ENCODE measurements around the gene MYBPC2. TPM values are rescaled to one million over a fixed set of nuclear protein-coding genes. Genes with fewer than 3 reads are reported as not detected.
"Not testable (repeated sequence)": the region's sequence is repeated elsewhere in the genome, so short reads cannot be mapped to it uniquely, and the experiment has no call there.

The MYBPC2 gene
- polyA plus RNA-seq (ENCODE audit: insufficient read length in 4 of 4): 1 to 10 TPM in 1 of 4 donors, under 1 TPM in 3; 0.43 to 2.7 (median 0.75) TPM

DNA sequence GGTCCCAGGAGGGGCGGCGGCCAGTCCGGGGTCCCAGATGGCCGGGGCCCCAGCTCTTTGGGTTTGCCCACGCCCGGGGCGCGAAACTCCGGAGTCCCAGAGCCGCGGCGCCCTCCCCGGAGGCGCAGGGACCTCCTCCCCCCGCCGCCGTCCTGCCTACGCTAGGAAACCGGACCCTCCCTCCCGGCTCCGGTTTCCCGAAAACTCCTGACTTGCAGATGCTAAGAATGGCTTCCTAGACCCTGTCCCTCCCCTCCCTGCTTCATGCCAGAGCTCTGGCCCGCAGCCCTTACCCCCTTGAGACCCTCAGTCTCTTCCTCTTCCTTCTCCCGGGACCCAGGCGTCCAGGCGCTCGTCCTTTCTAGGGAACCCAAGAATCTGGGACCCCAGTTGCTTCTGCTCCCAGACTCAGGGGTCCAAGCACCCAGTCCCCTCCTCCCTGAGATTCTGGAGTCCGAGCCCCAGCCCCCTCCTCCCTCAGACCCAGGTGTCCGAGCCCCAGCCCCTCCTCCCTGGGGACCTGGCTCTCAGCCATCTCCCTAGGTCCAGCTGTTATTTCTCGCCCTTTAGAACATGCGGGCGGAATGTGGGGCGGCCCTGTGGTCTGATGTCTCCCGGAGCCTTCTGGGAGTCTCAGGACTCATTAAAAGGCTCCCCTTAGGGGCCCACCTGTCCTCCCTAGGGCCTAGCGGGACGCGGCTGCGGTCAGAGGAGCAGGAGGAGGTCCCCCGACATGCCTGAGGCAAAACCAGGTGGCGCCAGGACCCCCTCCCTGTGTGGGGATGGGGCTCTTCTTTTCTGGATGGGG, at the start of gene MYBPC2:
Gene MYBPC2, plus strand, starts transcription at position 672 of the 808 bp plus-strand sequence. Its CDS starts 62 bp downstream, at position 734.
- peak in 2 of 4 donors; percentile 36 to 42 for DNase-seq (ENCODE audit: low read depth in 4 of 4, low spot score in 3 of 4)

GRCh38 chr19:50383001-50383851, 49.5 kb upstream of the MYBPC2 start:
- DNase-seq (ENCODE audit: low read depth in 4 of 4, low spot score in 3 of 4): no peak

- DNase-seq (ENCODE audit: low read depth in 4 of 4, low spot score in 3 of 4): peak; percentile 88 to 93 (median 92)
These were observed 48.6 kb upstream of the MYBPC2 start, which contains the start of gene POLD1 for GRCh38 chr19:50383852-50384684. Gene POLD1, plus strand, starts transcription at chr19:50384347. Its CDS starts 14,505 bp downstream, at chr19:50398852.

DNA sequence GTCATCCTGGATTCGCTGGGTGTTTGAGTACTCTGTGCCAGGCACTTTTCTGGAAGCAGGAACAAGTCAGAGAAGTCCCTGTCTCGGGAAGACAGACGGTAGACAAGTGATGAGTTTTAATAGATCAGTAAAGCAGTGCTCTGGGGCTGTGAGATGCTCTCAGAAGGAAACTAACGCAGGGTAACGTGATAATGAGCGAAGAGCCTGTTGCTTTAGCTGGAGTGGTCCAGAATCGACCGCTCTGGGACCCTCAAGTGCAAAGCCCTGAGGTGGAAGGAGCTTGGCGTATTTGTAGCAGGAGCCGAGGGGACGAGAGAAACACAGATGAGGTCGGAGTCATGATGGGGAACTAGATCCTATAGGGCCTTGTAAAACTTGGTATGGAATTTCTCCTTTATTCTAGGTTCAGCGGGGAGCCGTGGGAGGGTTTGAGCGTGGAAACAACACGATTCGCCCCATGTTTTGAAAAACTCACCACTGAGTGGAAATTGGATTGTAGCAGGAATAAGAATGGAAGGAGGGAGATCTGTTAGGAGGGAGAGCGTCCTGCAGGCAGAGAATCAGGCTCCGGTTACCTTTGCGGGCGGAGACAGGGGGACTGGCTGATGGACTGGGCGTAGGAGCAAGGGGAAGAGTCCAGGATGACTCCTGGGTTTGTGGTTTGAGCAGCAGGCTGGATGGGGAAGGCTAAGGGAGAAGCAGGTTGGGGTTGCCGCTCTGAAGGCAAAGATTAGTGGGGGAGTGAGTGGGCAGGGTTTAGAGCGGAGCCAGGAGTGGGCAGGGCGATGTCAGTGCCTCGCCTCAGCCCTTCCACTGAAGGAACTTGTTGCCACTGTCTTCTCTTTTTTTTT, 47.8 kb upstream of the MYBPC2 start:
- DNase-seq (ENCODE audit: low read depth in 4 of 4, low spot score in 3 of 4): no peak

DNA sequence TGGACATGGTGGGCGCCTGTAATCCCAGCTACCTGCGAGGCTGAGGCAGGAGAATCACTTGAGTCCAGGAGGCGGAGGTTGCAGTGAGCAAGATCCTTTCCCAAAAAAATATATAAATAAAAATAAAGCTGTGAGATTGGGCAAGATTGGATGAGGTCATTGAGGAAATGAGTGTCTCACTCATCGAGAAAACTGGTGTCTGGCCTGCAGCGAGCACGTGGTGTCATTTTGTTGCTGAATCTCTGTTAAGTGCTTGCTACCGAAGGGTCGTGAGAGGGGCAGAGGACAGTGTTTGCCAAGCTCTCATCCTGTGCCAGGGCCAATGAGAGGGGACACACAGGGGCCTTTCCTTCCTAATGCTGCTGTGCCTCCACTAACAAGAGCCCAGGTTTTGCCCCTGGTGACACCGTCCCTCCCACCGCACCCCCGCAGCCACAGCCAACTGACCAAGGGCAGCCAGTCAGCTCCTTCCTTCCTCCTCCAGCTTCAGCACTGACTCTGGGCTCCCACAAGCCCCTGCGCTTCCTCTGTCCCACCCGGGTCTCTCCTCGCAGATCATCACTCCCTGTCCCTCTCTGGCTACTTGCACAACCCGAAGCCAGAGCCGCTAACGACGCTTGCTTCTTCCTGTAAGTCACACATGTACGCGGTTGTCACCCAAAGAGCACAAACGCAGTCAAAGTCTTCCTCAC, 45.4 kb upstream of the MYBPC2 start:
- no peak for DNase-seq (ENCODE audit: low read depth in 4 of 4, low spot score in 3 of 4)

- DNase-seq (ENCODE audit: low read depth in 4 of 4, low spot score in 3 of 4): no peak
These were observed 44.8 kb upstream of the MYBPC2 start for GRCh38 chr19:50387868-50388245.

GRCh38 chr19:50390295-50390694, 42.4 kb upstream of the MYBPC2 start:
- not testable (repeated sequence) for DNase-seq (ENCODE audit: low read depth in 4 of 4, low spot score in 3 of 4)

GRCh38 chr19:50390952-50391351, 41.7 kb upstream of the MYBPC2 start:
- DNase-seq (ENCODE audit: low read depth in 4 of 4, low spot score in 3 of 4): not testable (repeated sequence)

DNA sequence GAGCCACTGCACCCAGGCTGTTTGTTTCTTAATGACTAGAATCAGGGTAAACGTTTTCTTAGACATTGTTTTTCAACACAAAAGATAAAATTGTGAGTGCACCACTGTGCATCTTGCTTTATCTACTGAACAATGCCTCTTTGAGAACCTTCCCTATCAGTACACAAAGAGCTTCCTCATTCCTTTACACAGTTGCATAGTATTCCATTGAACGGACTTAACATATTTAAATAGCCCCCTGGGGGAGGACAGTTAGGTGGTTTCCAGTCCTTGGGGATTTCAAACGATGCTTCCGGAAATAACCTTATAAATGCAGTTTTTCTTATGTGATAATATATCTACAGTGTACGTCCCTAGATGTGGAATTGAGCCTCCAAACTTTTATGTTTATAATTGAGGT, 39.9 kb upstream of the MYBPC2 start:
- no peak for DNase-seq (ENCODE audit: low read depth in 4 of 4, low spot score in 3 of 4)

DNA sequence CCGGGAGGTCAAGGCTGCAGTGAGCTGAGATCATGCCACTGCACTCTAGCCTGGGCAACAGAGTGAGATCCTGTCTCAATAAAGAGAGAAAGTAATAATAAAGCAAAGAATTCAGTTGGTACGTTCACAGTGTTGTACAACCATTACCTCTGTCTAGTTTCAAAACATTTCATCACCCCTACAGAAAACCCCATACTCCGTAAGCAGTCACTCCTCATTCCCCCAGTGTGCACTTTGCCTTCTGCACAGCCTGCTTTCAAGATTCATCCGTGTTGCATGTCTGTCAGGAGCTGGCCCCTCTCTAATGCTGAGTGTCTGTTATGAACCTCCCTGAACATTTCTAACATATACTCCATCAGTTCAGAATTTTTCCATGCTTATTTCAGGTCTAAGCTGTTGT, 39.1 kb upstream of the MYBPC2 start:
- no peak for DNase-seq (ENCODE audit: low read depth in 4 of 4, low spot score in 3 of 4)

DNA sequence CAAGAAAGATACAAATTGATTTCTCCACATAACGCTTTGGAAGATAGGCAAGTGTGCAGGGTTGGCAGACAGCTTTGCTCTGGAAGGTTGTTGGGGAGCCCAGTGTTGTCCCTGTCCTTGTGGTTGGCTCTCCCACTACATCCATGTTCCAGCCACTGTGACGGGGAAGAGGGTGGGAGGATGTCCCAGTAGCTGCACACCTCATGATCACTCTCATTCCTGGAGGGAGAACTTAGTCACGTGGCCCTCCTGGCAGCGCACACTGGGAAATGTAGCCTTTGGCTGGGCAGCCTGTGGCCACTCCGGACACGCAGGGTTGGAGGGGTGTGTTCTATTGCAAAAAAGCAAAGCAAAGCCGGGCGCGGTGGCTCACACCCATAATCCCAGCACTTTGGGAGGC, 38.7 kb upstream of the MYBPC2 start:
- no peak for DNase-seq (ENCODE audit: low read depth in 4 of 4, low spot score in 3 of 4)

GRCh38 chr19:50398675-50399367, 33.9 kb upstream of the MYBPC2 start:
- no peak for DNase-seq (ENCODE audit: low read depth in 4 of 4, low spot score in 3 of 4)

DNA sequence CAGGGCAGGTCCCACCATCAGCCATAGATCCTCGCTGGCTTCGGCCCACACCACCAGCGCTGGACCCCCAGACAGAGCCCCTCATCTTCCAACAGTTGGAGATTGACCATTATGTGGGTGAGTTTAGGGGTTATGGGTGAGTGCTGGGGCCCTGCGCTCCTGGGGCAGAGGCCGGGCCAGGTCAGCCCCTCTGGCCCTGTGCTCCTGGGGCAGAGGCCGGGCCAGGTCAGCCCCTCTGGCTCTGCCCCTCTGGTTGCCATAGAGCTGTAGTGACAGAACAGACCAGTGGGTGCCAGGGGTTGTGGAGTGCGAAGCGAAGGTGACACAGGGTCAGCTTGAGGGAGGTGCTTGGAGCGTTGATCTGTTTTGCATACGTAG, 33.3 kb upstream of the MYBPC2 start:
- no peak for DNase-seq (ENCODE audit: low read depth in 4 of 4, low spot score in 3 of 4)

DNA sequence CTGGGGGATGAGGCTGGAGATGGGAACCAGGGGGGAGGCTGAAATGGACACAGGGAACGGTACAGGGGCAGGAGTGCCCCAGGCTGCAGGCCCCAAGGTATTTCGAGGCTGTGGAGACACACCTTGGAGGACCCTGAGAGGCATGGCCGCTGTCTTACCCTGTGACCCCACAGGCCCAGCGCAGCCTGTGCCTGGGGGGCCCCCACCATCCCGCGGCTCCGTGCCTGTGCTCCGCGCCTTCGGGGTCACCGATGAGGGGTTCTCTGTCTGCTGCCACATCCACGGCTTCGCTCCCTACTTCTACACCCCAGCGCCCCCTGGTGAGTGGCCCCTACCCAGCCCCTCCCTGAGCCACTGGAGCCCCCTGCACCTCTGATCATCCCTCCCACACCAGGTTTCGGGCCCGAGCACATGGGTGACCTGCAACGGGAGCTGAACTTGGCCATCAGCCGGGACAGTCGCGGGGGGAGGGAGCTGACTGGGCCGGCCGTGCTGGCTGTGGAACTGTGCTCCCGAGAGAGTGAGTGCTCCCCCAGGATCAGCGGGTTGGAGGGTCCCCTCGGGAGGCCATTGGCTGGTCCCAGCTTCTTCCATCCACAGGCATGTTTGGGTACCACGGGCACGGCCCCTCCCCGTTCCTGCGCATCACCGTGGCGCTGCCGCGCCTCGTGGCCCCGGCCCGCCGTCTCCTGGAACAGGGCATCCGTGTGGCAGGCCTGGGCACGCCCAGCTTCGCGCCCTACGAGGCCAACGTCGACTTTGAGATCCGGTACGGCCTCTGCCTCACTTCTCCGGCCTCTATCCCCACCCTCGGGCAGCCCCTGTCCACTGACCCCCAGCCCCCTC, 30.9 kb upstream of the MYBPC2 start:
- no peak for DNase-seq (ENCODE audit: low read depth in 4 of 4, low spot score in 3 of 4)

DNA sequence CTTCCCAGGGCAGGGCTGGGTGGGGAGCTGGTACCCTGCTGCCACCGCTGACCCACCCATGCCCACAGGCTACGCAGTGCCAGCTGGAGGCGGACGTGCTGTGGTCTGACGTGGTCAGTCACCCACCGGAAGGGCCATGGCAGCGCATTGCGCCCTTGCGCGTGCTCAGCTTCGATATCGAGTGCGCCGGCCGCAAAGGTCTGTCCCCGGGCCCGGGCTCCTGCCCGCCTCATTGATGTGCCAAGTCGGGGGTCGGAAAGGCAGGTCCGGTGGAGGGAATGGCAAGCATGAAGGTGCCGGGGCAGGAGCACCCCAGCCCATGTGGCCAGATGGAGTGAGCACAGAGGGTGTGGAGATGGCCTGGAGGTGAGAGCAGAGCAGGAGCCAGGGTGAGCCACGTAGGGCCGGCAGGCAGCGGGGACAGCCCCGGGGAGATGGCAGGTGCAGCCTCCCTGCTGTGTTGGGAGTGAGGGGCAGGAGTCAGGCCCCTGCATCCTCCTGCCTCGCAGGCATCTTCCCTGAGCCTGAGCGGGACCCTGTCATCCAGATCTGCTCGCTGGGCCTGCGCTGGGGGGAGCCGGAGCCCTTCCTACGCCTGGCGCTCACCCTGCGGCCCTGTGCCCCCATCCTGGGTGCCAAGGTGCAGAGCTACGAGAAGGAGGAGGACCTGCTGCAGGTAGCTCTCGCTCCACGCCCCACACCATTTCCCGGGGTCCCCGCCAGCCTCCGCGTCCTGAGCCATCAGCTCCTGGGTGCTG, 30.0 kb upstream of the MYBPC2 start:
- DNase-seq (ENCODE audit: low read depth in 4 of 4, low spot score in 3 of 4): no peak

DNA sequence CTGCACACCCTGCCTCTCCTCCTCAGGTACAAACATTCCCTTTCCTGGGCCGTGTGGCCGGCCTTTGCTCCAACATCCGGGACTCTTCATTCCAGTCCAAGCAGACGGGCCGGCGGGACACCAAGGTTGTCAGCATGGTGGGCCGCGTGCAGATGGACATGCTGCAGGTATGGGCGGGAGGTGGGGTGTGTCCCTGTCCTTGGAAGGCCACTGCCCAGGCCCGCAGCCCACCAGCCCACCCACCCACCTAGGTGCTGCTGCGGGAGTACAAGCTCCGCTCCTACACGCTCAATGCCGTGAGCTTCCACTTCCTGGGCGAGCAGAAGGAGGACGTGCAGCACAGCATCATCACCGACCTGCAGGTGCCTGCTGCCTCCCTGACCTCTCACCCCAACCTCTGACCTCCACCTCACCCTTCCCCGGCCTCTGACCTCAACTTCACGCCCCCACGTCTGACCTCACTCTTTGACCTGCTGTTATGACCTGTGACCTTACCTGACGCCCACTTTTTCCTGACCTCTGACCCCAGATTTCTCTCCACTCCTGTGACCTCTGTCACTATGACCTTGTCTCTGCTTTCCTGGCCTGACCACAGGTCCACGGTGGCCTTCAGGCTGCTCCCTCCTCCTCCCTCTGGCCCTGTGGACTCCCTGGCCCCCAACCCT, 26.4 kb upstream of the MYBPC2 start:
- DNase-seq (ENCODE audit: low read depth in 4 of 4, low spot score in 3 of 4): no peak
